ENCODE results near the gene ETS1. TPM values are rescaled to one million over a fixed set of nuclear protein-coding genes. Genes with fewer than 3 reads are reported as not detected.

The ETS1 gene
- total RNA-seq, 1 experiment from 2014 or later, result 3.7 TPM

DNA sequence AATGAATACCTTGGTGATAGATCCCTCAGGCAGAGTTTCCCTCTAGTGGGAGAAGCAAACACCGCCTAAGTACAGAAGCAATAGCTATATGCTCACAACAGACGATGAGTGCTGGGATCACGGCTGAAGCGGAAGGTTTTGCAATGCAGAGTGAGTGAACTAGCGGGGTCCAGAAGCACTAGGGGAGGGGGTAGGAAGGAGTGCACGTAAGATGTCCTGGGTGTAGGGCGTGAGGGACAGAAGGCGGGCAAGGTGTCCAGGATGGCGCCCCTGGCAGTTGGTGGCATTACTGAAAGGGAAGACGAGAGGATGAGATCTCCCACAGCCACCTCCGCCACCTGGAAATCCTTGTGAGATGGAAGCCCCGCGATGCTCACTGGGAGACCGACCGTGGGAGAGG lies 81.0 kb downstream of the ETS1 start:
- peaks cover 48% of the 10 kb centered on the region for H3K27me3 ChIP-seq (replicated peaks; ENCODE audit: insufficient read depth, low read depth, low read length, poor library complexity)
- no peak overlapping the region for H3K27ac ChIP-seq (ENCODE audit: low read depth, low read length, poor library complexity, severe bottlenecking)
- CTCF ChIA-PET, result no interaction called here
- TF ChIP-seq CTCF (conservative IDR thresholded peaks at IDR 0.05; ENCODE audit: low read depth, low read length) (no peak), EZH2 (IDR thresholded peaks at IDR 0.05; ENCODE audit: borderline replicate concordance, low read depth, low read length, poor library complexity, severe bottlenecking) (no peak)
- intact Hi-C loops (cut with micrococcal nuclease; ENCODE audit: unreplicated experiment), result no loop called here
- no TSS peak for BruUV-seq (replicated peaks)
- POLR2A ChIA-PET (ENCODE audit: low non-redundant PET), result no interaction called here
- no peaks in the 10 kb centered on the region for H3K9me3 ChIP-seq (ENCODE audit: low read depth, low read length, poor library complexity, severe bottlenecking)
- no peaks in the 10 kb centered on the region for H3K36me3 ChIP-seq (ENCODE audit: insufficient read depth, low read length, poor library complexity, severe bottlenecking)
- DNase-seq (ENCODE audit: low spot score), result no peak
- no peak overlapping the region for H3K4me3 ChIP-seq (ENCODE audit: low read depth, low read length, poor library complexity, severe bottlenecking)
- no peaks in the 10 kb centered on the region for H3K4me1 ChIP-seq (ENCODE audit: insufficient read depth, low read length, poor library complexity, severe bottlenecking)

DNA sequence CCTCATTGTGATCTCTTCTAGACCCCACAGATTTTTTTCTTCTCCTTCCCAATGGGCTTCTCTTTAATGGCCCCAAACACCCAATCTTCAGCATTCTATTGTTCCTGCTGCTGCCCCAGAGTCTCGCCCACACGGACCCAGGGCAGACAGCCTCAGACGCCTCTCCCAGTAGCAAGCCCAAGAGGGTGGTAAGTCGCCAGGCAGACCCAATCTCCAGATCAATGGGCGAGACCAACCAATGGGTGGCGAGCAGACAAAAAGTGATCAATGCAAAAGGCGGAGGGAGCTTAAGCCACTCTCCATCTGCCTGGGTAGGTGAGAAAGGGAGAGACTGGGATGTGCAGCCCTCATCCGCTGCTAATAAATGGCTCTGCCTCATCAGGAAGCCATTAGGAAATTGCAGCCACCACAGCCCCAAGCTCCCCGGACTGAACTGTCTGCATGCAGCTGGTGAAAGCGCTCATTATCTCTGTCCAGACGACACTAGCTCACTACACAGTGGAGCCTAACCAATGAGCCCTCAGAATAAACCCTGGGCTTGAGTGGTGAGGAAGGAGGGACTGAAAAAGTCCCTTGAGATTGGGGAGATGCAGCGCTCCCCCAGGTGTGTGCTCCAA lies 81.8 kb downstream of the ETS1 start:
- BruUV-seq (replicated peaks), result no TSS peak
- no peak for TF ChIP-seq CTCF (conservative IDR thresholded peaks at IDR 0.05; ENCODE audit: low read depth, low read length)
- no peak for TF ChIP-seq EZH2 (IDR thresholded peaks at IDR 0.05; ENCODE audit: borderline replicate concordance, low read depth, low read length, poor library complexity, severe bottlenecking)
- no peak overlapping the region for H3K4me3 ChIP-seq (ENCODE audit: low read depth, low read length, poor library complexity, severe bottlenecking)
- CTCF ChIA-PET, result no interaction called here
- intact Hi-C loops (cut with micrococcal nuclease; ENCODE audit: unreplicated experiment), result no loop called here
- DNase-seq (ENCODE audit: low spot score), result no peak
- peaks cover 48% of the 10 kb centered on the region for H3K27me3 ChIP-seq (replicated peaks; ENCODE audit: insufficient read depth, low read depth, low read length, poor library complexity)
- POLR2A ChIA-PET (ENCODE audit: low non-redundant PET), result no interaction called here
- no peaks in the 10 kb centered on the region for H3K4me1 ChIP-seq (ENCODE audit: insufficient read depth, low read length, poor library complexity, severe bottlenecking)
- no peaks in the 10 kb centered on the region for H3K9me3 ChIP-seq (ENCODE audit: low read depth, low read length, poor library complexity, severe bottlenecking)
- H3K36me3 ChIP-seq (ENCODE audit: insufficient read depth, low read length, poor library complexity, severe bottlenecking), result no peaks in the 10 kb centered on the region
- H3K27ac ChIP-seq (ENCODE audit: low read depth, low read length, poor library complexity, severe bottlenecking), result no peak overlapping the region

DNA sequence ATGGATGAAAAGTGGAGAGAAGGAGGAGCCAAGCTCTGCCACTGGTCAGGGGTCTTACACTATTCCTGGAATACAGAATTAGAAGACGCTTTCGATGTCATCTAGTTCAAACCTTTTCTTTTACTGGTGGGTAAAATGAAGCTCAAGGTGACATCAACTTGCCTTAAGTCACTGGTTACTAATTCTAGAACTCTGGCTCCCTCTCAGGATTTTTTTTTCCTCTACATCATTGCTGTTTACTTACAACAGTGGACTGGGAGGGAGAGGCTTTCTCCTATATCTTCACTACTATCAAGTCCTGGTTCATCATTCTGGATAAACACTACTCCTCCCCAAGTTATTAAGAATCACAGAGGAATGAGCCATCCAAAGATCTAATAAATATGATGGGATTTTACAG lies 82.9 kb downstream of the ETS1 start:
- Histone ChIP-seq H3K9me3 (ENCODE audit: low read depth, low read length, poor library complexity, severe bottlenecking) (no peaks in the 10 kb centered on the region), H3K27ac (ENCODE audit: low read depth, low read length, poor library complexity, severe bottlenecking) (no peak overlapping the region), H3K4me1 (ENCODE audit: insufficient read depth, low read length, poor library complexity, severe bottlenecking) (no peaks in the 10 kb centered on the region), H3K27me3 (replicated peaks; ENCODE audit: insufficient read depth, low read depth, low read length, poor library complexity) (peaks cover 57% of the 10 kb centered on the region), H3K36me3 (ENCODE audit: insufficient read depth, low read length, poor library complexity, severe bottlenecking) (no peaks in the 10 kb centered on the region), H3K4me3 (ENCODE audit: low read depth, low read length, poor library complexity, severe bottlenecking) (no peak overlapping the region)
- BruUV-seq (replicated peaks), result no TSS peak
- CTCF ChIA-PET, result interaction anchor here (0.6 kb wide), 1 partner anchor 106 kb away, joined by 3 read pairs; no protein-coding TSS in a partner anchor
- intact Hi-C loops (cut with micrococcal nuclease; ENCODE audit: unreplicated experiment), result no loop called here
- no peak for DNase-seq (ENCODE audit: low spot score)
- TF ChIP-seq CTCF (conservative IDR thresholded peaks at IDR 0.05; ENCODE audit: low read depth, low read length) (no peak), EZH2 (IDR thresholded peaks at IDR 0.05; ENCODE audit: borderline replicate concordance, low read depth, low read length, poor library complexity, severe bottlenecking) (no peak)
- POLR2A ChIA-PET (ENCODE audit: low non-redundant PET), result no interaction called here

Measured in A673 (cell line).